GM12891 (cell line): Measurements from ENCODE around the gene C1GALT1C1.
"Not testable (repeated sequence)": the region's sequence is repeated elsewhere in the genome, so short reads cannot be mapped to it uniquely, and the experiment has no call there.

Experiments
- POLR2AphosphoS5 ChIP-seq: IDR thresholded peaks from 2 replicates; pipeline ENCODE4 v1.6.1; 2011; ENCODE audit warnings: low read depth, low read length, control low read depth
- POU2F2 ChIP-seq: IDR thresholded peaks from 2 replicates; pipeline ENCODE4 v1.6.1; 2011; ENCODE audit warnings: low read depth, mild to moderate bottlenecking, control low read depth, low read length, moderate library complexity
- TAF1 ChIP-seq: IDR thresholded peaks from 2 replicates; pipeline ENCODE4 v1.6.1; 2011; ENCODE audit warnings: low read depth, low read length, control low read depth

- TF ChIP-seq POU2F2, TAF1, POLR2AphosphoS5: not testable (repeated sequence)
Measured at GRCh38 chrX:120652256-120652655, 22.4 kb upstream of the C1GALT1C1 start.
